K562 (cell line): ENCODE results near the gene TLE6.

Experiments
- CTCF ChIP-seq, 3 experiments: IDR thresholded peaks in 2 of 3; conservative IDR thresholded peaks in 1 of 3; 2 replicates each; pipeline ENCODE4 v1.5.1; 2011 to 2012; ENCODE audit warnings: low read length in 3 of 3, mild to moderate bottlenecking in 3 of 3, control low read depth in 2 of 3, improper control_type of control experiment in 1 of 3, inconsistent platforms in 1 of 3, low read depth in 1 of 3, mixed read lengths in 1 of 3, moderate library complexity in 1 of 3; ENCODE audit not compliant: insufficient read depth in 2 of 3
- ESRRA ChIP-seq: fragments of 450-650 bp; IDR thresholded peaks from 2 replicates; pipeline ENCODE4 v1.6.1; 2014; ENCODE audit warnings: low read depth, mild to moderate bottlenecking, moderate library complexity, borderline replicate concordance
- SIX5 ChIP-seq, 2 experiments: IDR thresholded peaks; 2 replicates each; pipeline ENCODE4 v1.6.1; 2011; ENCODE audit warnings: low read length in 2 of 2, borderline replicate concordance in 1 of 2, low read depth in 1 of 2, mild to moderate bottlenecking in 1 of 2, moderate library complexity in 1 of 2; ENCODE audit not compliant: insufficient read depth in 1 of 2
- TAF1 ChIP-seq: IDR thresholded peaks from 2 replicates; pipeline ENCODE4 v1.6.1; 2011; ENCODE audit warnings: mild to moderate bottlenecking, low read length, moderate library complexity; ENCODE audit not compliant: insufficient read depth, control insufficient read depth, severe bottlenecking; ENCODE audit errors: extremely low read depth

- no peak for TF ChIP-seq SIX5 (IDR thresholded peaks at IDR 0.05; ENCODE audit: borderline replicate concordance in 1 of 2, insufficient read depth in 1 of 2, low read depth in 1 of 2, low read length in 2 of 2)
- TF ChIP-seq TAF1, result no peak
- no peak for TF ChIP-seq CTCF (IDR thresholded peaks at IDR 0.05 in 2 of 3, conservative IDR thresholded peaks at IDR 0.05 in 1 of 3; ENCODE audit: insufficient read depth in 2 of 3, low read depth in 1 of 3, low read length in 3 of 3)
- no peak for TF ChIP-seq ESRRA
Measured at GRCh38 chr19:3042621-3043267, 65.4 kb downstream of the TLE6 start.
